Epidermal melanocyte (primary cell): ENCODE measurements around the gene IGLL5.

Experiments used
- DNase-seq: peaks from one replicate; pipeline ENCODE4 v3.0.0; 2011; ENCODE audit warnings: low spot score; ENCODE audit not compliant: insufficient read length

IGLL5 gene

GRCh38 chr22:22858559-22858937 is 29.1 kb upstream of the IGLL5 start:
- DNase-seq = no peak

GRCh38 chr22:22863001-22863400 is 24.6 kb upstream of the IGLL5 start:
- DNase-seq = no peak

- no peak for DNase-seq
These were observed 22.1 kb upstream of the IGLL5 start for GRCh38 chr22:22865311-22866072.

GRCh38 chr22:22866381-22867111 is 21.1 kb upstream of the IGLL5 start:
- no peak for DNase-seq

- no peak for DNase-seq
These were observed 19.5 kb upstream of the IGLL5 start for GRCh38 chr22:22867996-22868715.

GRCh38 chr22:22870577-22871404 is 16.8 kb upstream of the IGLL5 start:
- no peak for DNase-seq

- DNase-seq = no peak
These were observed 15.9 kb upstream of the IGLL5 start for GRCh38 chr22:22871536-22872278.

GRCh38 chr22:22872722-22873708 is 14.6 kb upstream of the IGLL5 start:
- DNase-seq = no peak

GRCh38 chr22:22877523-22878210 is 9.9 kb upstream of the IGLL5 start:
- DNase-seq = peak; percentile 33

GRCh38 chr22:22878211-22878570 is 9.4 kb upstream of the IGLL5 start:
- DNase-seq = no peak

- no peak for DNase-seq
These were observed 8.6 kb upstream of the IGLL5 start for GRCh38 chr22:22878801-22879674.

- DNase-seq = no peak
These were observed 7.9 kb upstream of the IGLL5 start for GRCh38 chr22:22879675-22880155.

GRCh38 chr22:22880645-22881044 is 7.0 kb upstream of the IGLL5 start:
- DNase-seq = no peak

- DNase-seq = no peak
These were observed 6.3 kb upstream of the IGLL5 start for GRCh38 chr22:22881116-22882000.

- no peak for DNase-seq
These were observed 5.4 kb upstream of the IGLL5 start for GRCh38 chr22:22882033-22882717.

GRCh38 chr22:22883090-22883727 is 4.4 kb upstream of the IGLL5 start:
- no peak for DNase-seq
